RWPE2 (cell line): ENCODE measurements around the gene RHAG.
A peak's percentile ranks its signal among the peaks of the same experiment; 100 is the strongest.

Experiments
- ATAC-seq: fragments of 200-7000 bp; cut with Tn5 transposase; 3 replicates; pipeline ENCODE4 v1.9.1; 2021; ENCODE audit warnings: low read depth
- DNase-seq: peaks from one replicate; pipeline ENCODE4 v3.0.0-alpha.2; 2020; ENCODE audit warnings: low spot score
- H3K27ac ChIP-seq: fragments of 450-650 bp; 2 replicates; pipeline ENCODE4 v1.5.1; 2017; ENCODE audit warnings: mild to moderate bottlenecking; ENCODE audit not compliant: poor library complexity, severe bottlenecking
- H3K27me3 ChIP-seq: fragments of 250-450 bp; sonication (Bioruptor Pico); 2 replicates; pipeline ENCODE4 v1.5.1; 2021; ENCODE audit warnings: mild to moderate bottlenecking, moderate library complexity; ENCODE audit not compliant: insufficient read depth, poor library complexity, severe bottlenecking
- H3K36me3 ChIP-seq: fragments of 250-450 bp; sonication (Bioruptor Pico); 2 replicates; pipeline ENCODE4 v1.5.1; 2020; ENCODE audit warnings: low read depth, mild to moderate bottlenecking, moderate library complexity
- H3K4me1 ChIP-seq: fragments of 250-450 bp; sonication (Bioruptor Pico); 2 replicates; pipeline ENCODE4 v1.5.1; 2021; ENCODE audit warnings: mild to moderate bottlenecking, moderate library complexity; ENCODE audit not compliant: insufficient read depth, poor library complexity, severe bottlenecking
- H3K4me3 ChIP-seq: fragments of 250-450 bp; sonication (Bioruptor Pico); 2 replicates; pipeline ENCODE4 v1.5.1; 2021; ENCODE audit warnings: mild to moderate bottlenecking, moderate library complexity; ENCODE audit not compliant: severe bottlenecking
- H3K9me3 ChIP-seq: fragments of 250-450 bp; sonication (Bioruptor Pico); 2 replicates; pipeline ENCODE4 v1.5.1; 2021; ENCODE audit warnings: mild to moderate bottlenecking, moderate library complexity; ENCODE audit not compliant: severe bottlenecking
- TF ChIP-seq, protein P1 (sequence below): fragments of 450-650 bp; IDR thresholded peaks from one replicate; pipeline ENCODE4 v1.5.1; 2017; ENCODE audit warnings: mild to moderate bottlenecking, moderate library complexity; ENCODE audit not compliant: poor library complexity, severe bottlenecking

The RHAG gene

DNA sequence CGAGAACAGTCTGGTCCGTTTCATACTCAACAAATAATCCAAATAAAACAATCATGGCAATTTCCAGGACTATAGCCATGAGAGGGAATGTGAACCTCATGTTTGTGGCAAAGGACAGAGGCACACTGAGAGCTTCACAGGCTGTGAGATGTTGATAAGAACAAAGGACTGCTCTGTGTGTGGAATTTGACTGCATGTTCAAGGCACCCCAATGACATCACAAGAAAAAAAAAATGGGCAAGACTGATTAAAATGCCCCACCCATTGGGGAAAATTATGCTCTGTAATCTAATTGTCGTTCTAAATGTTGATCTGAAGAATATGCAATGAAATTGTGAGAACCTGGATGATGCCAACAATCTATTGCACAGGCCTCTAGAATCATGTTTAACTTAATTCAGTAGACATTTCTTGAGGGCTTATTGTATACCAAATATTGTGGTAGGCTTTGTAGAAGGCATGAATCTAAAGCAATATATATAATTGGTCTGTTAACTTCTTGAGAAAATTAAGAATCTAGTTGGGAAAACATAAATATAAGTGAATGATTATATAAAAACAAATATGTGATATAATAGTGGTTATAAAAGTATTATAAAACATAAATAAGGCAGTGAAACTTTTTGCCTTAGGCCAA, at the start of gene RHAG:
Gene RHAG, minus strand, starts transcription at position 127 of the 637 bp plus-strand sequence. Its CDS starts 27 bp downstream, at position 100.
- Histone ChIP-seq H3K9me3 (no peaks in the 10 kb centered on the region), H3K27me3 (peaks cover 6% of the 10 kb centered on the region), H3K4me3 (no peak within 1 kb of the TSS), H3K36me3 (no peaks in the 10 kb centered on the region), H3K4me1 (no peaks in the 10 kb centered on the region), H3K27ac (no peak within 1 kb of the TSS)
- DNase-seq (no peak), ATAC-seq (no peak)
- TF ChIP-seq, protein P1, sequence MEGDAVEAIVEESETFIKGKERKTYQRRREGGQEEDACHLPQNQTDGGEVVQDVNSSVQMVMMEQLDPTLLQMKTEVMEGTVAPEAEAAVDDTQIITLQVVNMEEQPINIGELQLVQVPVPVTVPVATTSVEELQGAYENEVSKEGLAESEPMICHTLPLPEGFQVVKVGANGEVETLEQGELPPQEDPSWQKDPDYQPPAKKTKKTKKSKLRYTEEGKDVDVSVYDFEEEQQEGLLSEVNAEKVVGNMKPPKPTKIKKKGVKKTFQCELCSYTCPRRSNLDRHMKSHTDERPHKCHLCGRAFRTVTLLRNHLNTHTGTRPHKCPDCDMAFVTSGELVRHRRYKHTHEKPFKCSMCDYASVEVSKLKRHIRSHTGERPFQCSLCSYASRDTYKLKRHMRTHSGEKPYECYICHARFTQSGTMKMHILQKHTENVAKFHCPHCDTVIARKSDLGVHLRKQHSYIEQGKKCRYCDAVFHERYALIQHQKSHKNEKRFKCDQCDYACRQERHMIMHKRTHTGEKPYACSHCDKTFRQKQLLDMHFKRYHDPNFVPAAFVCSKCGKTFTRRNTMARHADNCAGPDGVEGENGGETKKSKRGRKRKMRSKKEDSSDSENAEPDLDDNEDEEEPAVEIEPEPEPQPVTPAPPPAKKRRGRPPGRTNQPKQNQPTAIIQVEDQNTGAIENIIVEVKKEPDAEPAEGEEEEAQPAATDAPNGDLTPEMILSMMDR = no peak

DNA sequence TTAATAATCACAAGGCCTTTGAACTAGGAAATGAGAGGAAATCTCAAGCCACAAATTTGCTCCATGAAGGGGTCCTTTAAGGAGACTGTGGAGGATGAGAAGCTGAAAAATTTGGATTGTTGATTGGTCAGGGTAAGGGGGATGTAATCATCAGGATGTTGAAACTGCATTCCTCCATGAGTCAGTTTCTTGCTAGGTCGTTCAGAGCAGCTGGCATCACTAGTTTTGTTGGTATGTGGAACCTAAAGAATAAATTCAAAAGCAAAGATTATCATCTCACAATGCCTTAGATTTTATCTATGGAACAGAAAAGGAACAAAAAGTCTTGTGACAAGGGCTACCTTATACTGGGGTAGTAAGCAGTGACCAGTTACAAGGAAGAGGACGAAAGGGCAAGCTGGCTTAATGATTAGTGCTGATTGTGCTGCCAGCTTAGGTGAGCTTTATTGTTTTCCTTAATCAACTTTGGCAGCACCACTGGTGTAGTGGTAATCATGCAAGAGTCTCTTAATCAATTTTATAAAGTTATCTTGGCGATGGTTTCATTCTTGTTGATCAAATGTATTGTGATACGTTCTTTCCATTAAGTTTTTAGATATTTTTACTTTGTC, 40.1 kb upstream of the RHAG start:
- peak; percentile 89 for ATAC-seq
- TF ChIP-seq, protein P1 = no peak
- no peaks in the 10 kb centered on the region for H3K4me1 ChIP-seq
- no peaks in the 10 kb centered on the region for H3K9me3 ChIP-seq
- no peaks in the 10 kb centered on the region for H3K27me3 ChIP-seq
- no peak overlapping the region for H3K4me3 ChIP-seq
- DNase-seq = no peak
- H3K27ac ChIP-seq = no peak overlapping the region
- no peaks in the 10 kb centered on the region for H3K36me3 ChIP-seq

DNA sequence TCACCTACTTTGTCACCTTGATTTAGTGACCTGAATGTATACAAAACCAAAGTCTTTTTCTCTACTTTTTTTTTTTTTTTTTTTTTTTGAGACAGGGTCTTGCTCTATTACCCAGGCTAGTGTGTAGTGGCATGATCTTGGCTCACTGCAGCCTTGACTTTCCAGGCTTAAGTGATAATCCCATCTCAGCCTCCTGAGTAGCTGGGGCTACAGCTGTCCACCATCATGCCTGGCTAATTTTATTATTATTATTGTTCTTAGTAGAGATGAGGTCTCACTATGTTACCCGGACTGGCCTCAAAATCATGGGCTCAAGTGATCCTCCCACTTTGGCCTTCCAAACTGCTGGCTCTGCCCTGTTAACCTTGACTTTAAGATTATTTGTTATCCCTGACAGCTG, 39.2 kb upstream of the RHAG start:
- no peaks in the 10 kb centered on the region for H3K9me3 ChIP-seq
- no peak overlapping the region for H3K4me3 ChIP-seq
- no peaks in the 10 kb centered on the region for H3K36me3 ChIP-seq
- DNase-seq = no peak
- no peak overlapping the region for H3K27ac ChIP-seq
- TF ChIP-seq, protein P1 = no peak
- no peaks in the 10 kb centered on the region for H3K4me1 ChIP-seq
- no peaks in the 10 kb centered on the region for H3K27me3 ChIP-seq
- ATAC-seq = no peak

GRCh38 chr6:49668083-49668511, 31.5 kb upstream of the RHAG start:
- Histone ChIP-seq H3K36me3 (no peaks in the 10 kb centered on the region), H3K27ac (no peak overlapping the region), H3K4me1 (no peaks in the 10 kb centered on the region), H3K27me3 (peaks cover 7% of the 10 kb centered on the region), H3K4me3 (no peak overlapping the region), H3K9me3 (no peaks in the 10 kb centered on the region)
- DNase-seq (no peak), ATAC-seq (peak; percentile 60; the same call in 2 of the 3 replicates)
- TF ChIP-seq, protein P1 = no peak
